Spleen (tissue), 11 donors: ENCODE measurements around the gene ST6GAL1. TPM values are rescaled to one million over a fixed set of nuclear protein-coding genes. Genes with fewer than 3 reads are reported as not detected.

Source experiments
- DNase-seq: peaks from one replicate; pipeline ENCODE4 v3.0.0-alpha.2; 2020
- H3K27ac ChIP-seq, 8 donors: fragments of 200-600 bp; sonication (generic) in 7 of 8; 1 replicate in 4 of 8; 2 replicates in 4 of 8; pipeline versions ENCODE4 v1.5.0 to v1.8.0; 2016 to 2021; ENCODE audit warnings: inconsistent platforms in 4 of 8, mild to moderate bottlenecking in 4 of 8, moderate library complexity in 1 of 8
- H3K27me3 ChIP-seq, 7 donors: fragments of 200-600 bp; sonication (generic) in 6 of 7; replicated peaks in 1 of 7; 1 replicate in 4 of 7; 2 replicates in 3 of 7; pipeline versions ENCODE4 v1.5.0 to v1.8.0; 2016 to 2021; ENCODE audit warnings: inconsistent platforms in 3 of 7, mild to moderate bottlenecking in 1 of 7
- H3K36me3 ChIP-seq, 6 donors: fragments of 200-600 bp; sonication (generic) in 5 of 6; 1 replicate in 4 of 6; 2 replicates in 2 of 6; pipeline versions ENCODE4 v1.5.0 to v1.8.0; 2016 to 2021; ENCODE audit warnings: inconsistent platforms in 2 of 6
- H3K4me1 ChIP-seq, 6 donors: fragments of 200-600 bp; sonication (generic) in 5 of 6; 1 replicate in 3 of 6; 2 replicates in 3 of 6; pipeline versions ENCODE4 v1.5.0 to v1.8.0; 2016 to 2021; ENCODE audit warnings: inconsistent platforms in 3 of 6
- H3K4me3 ChIP-seq, 8 donors: fragments of 200-600 bp; sonication (generic) in 7 of 8; 1 replicate in 4 of 8; 2 replicates in 4 of 8; pipeline versions ENCODE4 v1.5.0 to v1.8.0; 2016 to 2021; ENCODE audit warnings: inconsistent platforms in 4 of 8, mild to moderate bottlenecking in 4 of 8, moderate library complexity in 2 of 8
- H3K9me3 ChIP-seq, 8 donors: fragments of 200-600 bp; sonication (generic) in 7 of 8; 1 replicate in 4 of 8; 2 replicates in 4 of 8; pipeline versions ENCODE4 v1.5.0 to v1.8.0; 2016 to 2021; ENCODE audit warnings: inconsistent platforms in 4 of 8
- POLR2A ChIP-seq, 3 donors: fragments of 450-650 bp; IDR thresholded peaks; one replicate each; pipeline ENCODE4 v1.5.1; 2017; ENCODE audit warnings: antibody characterized with exemption in 3 of 3, mild to moderate bottlenecking in 1 of 3
- POLR2AphosphoS5 ChIP-seq, 3 donors: sonication (generic); formaldehyde crosslinking; IDR thresholded peaks; one replicate each; pipeline ENCODE4 v1.5.1; 2017; ENCODE audit warnings: antibody characterized with exemption in 3 of 3
- WGBS, 5 donors: extraction: QIAGEN DNeasy Blood & Tissue Kit in 3 of 5; methylation state at CpG; one replicate each; pipeline versions ENCODE4 v1.1.5 to v1.1.7; 2013 to 2018; 5-methylcytosine and 5-hydroxymethylcytosine counted together
- intact Hi-C: fragments of 100-400 bp; cut with DNase I; formaldehyde crosslinking; loops from one replicate; pipeline ENCODE4 v1.15.0; 2023; ENCODE audit warnings: low total_unique reads
- polyA plus RNA-seq, 3 donors: library from polyadenylated mRNA; stranded (reverse); fragments of 200-250 nt; gene quantifications; one replicate each; pipeline ENCODE4 v1.2.1, GENCODE V29; 2013
- total RNA-seq, 7 donors: library from RNA; depleted of rRNA in 3 of 7; stranded (reverse); fragments of >200 nt in 3 of 7; fragmentation: NEBNext Ultra II Directional in 4 of 7; extraction: Animal tissue kit (Norgen Biotek cat#: 25700) in 4 of 7; gene quantifications; one replicate each; pipeline versions ENCODE4 v1.1.0 to v1.2.1, GENCODE V29; 2016 to 2021
- TF ChIP-seq, protein P1 (sequence below), 11 experiments: fragments of 200-600 bp in 7 of 11; fragments of 450-650 bp in 4 of 11; sonication (generic) in 4 of 11; IDR thresholded peaks in 8 of 11; conservative IDR thresholded peaks in 3 of 11; 1 replicate in 7 of 11; 2 replicates in 4 of 11; pipeline versions ENCODE4 v1.4.0 to v1.8.0; 2016 to 2021; ENCODE audit warnings: antibody characterized with exemption in 11 of 11, inconsistent platforms in 4 of 11, mild to moderate bottlenecking in 1 of 11
- donor health status: healthy with polysubstance abuse.
- donor health status: DM: no; HTN: no; CAD: no; lungs with moderate emphysema.
- donor health status: DM: no; HTN: no; CAD: no.
- donor health status: Bipolar disorder and iron deficiency.
- donor health status: healthy.
- donor health status: DM: no; HTN: no; CAD: no.
- donor health status: DM: yes; HTN: yes; CAD: no.

The ST6GAL1 gene
- total and polyA plus RNA-seq, 10 donors, result 46.7 to 247 (median 187) TPM

DNA sequence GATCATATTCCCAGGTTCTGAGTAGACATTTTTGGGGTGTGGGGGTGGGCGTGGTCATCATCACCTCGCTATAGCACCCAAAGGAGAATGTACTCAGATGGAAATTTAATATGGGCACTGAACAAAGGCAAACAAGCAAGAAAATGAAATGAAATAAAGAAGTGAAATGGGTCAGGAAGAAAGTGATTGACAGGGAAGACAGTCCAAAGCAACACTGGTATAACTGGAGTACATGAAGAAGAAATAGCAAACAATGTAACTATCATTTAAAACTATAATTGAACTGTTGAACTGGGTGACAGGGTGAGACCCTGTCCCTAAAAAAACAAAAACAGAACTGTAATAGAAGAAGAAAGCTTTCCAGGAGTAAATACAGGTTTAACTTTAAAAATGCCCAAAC lies 184.2 kb downstream of the ST6GAL1 start:
- no peak overlapping the region for H3K4me3 ChIP-seq
- H3K36me3 ChIP-seq, result no peaks in the 10 kb centered on the region
- no peak for DNase-seq
- H3K27ac ChIP-seq, result no peak overlapping the region
- peaks cover 0 to 6% (median 2%) of the 10 kb centered on the region in 6 donors for H3K4me1 ChIP-seq
- H3K27me3 ChIP-seq, result no peaks in the 10 kb centered on the region
- no peak for TF ChIP-seq POLR2AphosphoS5 (IDR thresholded peaks at IDR 0.05)
- TF ChIP-seq POLR2A (IDR thresholded peaks at IDR 0.05), result no peak
- TF ChIP-seq, protein P1, sequence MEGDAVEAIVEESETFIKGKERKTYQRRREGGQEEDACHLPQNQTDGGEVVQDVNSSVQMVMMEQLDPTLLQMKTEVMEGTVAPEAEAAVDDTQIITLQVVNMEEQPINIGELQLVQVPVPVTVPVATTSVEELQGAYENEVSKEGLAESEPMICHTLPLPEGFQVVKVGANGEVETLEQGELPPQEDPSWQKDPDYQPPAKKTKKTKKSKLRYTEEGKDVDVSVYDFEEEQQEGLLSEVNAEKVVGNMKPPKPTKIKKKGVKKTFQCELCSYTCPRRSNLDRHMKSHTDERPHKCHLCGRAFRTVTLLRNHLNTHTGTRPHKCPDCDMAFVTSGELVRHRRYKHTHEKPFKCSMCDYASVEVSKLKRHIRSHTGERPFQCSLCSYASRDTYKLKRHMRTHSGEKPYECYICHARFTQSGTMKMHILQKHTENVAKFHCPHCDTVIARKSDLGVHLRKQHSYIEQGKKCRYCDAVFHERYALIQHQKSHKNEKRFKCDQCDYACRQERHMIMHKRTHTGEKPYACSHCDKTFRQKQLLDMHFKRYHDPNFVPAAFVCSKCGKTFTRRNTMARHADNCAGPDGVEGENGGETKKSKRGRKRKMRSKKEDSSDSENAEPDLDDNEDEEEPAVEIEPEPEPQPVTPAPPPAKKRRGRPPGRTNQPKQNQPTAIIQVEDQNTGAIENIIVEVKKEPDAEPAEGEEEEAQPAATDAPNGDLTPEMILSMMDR (IDR thresholded peaks at IDR 0.05 in 8 of 11, conservative IDR thresholded peaks at IDR 0.05 in 3 of 11), result no peak
- no peaks in the 10 kb centered on the region for H3K9me3 ChIP-seq
- intact Hi-C loops, result loop anchor here (5.0 kb wide), 1 partner anchor 53 kb away; no protein-coding TSS in a partner anchor
- WGBS, 5 donors, result 93 to 98% (median 95%) methylated on average over 2 of the region's 2 CpGs

DNA sequence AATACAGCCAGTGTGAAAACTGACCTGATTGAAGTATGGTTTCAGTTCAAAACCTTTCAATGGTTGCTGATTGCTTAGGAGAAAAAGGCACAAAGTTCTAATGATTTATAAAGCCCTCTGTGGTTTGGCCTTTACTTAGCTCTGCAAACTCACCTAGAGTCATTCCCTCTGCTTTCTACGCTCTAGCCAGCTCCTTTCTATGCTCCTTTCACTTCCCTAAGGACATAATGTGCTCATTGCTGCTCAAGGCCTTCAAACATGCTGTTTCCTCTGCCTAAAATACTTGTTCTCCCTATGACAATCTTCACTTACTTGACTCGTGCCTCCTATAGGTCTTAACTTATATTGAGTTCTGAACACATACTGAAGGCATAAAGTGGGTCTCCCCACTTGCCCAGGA lies 190.0 kb downstream of the ST6GAL1 start:
- peaks cover 0 to 4% (median 0%) of the 10 kb centered on the region in 6 donors for H3K4me1 ChIP-seq
- DNase-seq, result no peak
- 51 to 81% (median 72%) methylated on average over 2 of the region's 2 CpGs for WGBS, 5 donors
- TF ChIP-seq POLR2A (IDR thresholded peaks at IDR 0.05), result no peak
- TF ChIP-seq, protein P1 (IDR thresholded peaks at IDR 0.05 in 8 of 11, conservative IDR thresholded peaks at IDR 0.05 in 3 of 11), result no peak
- no peak for TF ChIP-seq POLR2AphosphoS5 (IDR thresholded peaks at IDR 0.05)
- no peak overlapping the region for H3K27ac ChIP-seq
- H3K4me3 ChIP-seq, result no peak overlapping the region
- H3K9me3 ChIP-seq, result no peaks in the 10 kb centered on the region
- intact Hi-C loops, result no loop called here
- no peaks in the 10 kb centered on the region for H3K27me3 ChIP-seq
- H3K36me3 ChIP-seq, result no peaks in the 10 kb centered on the region

DNA sequence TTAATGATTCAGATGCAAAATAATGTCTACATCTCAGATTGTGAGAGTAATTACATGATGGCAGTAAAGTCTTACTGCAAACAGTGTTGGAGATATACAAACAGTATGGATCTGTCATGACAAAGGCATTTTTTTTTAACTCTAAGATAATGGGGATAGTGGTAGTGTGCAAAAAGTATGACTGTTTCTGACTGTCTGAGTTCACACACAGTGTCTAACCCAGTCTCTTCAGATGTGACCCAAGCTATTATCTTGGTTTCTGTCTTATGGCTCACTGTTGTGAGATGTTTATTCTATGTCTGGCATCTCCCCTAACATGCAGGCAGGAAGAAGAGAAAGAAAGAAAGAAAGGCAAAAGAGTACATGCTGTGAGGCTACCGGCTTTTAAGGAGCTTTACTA lies 191.9 kb downstream of the ST6GAL1 start:
- H3K9me3 ChIP-seq, result peaks cover 0 to 3% (median 0%) of the 10 kb centered on the region in 8 donors
- intact Hi-C loops, result no loop called here
- H3K36me3 ChIP-seq, result no peaks in the 10 kb centered on the region
- H3K27ac ChIP-seq, result no peak overlapping the region
- H3K4me3 ChIP-seq, result no peak overlapping the region
- 94 to 100% (median 97%) methylated on average over 1 of the region's 1 CpG for WGBS, 5 donors
- DNase-seq, result no peak
- H3K27me3 ChIP-seq, result no peaks in the 10 kb centered on the region
- no peak for TF ChIP-seq POLR2AphosphoS5 (IDR thresholded peaks at IDR 0.05)
- TF ChIP-seq, protein P1 (IDR thresholded peaks at IDR 0.05 in 8 of 11, conservative IDR thresholded peaks at IDR 0.05 in 3 of 11), result no peak
- no peak for TF ChIP-seq POLR2A (IDR thresholded peaks at IDR 0.05)
- peaks cover 0 to 11% (median 2%) of the 10 kb centered on the region in 6 donors for H3K4me1 ChIP-seq

DNA sequence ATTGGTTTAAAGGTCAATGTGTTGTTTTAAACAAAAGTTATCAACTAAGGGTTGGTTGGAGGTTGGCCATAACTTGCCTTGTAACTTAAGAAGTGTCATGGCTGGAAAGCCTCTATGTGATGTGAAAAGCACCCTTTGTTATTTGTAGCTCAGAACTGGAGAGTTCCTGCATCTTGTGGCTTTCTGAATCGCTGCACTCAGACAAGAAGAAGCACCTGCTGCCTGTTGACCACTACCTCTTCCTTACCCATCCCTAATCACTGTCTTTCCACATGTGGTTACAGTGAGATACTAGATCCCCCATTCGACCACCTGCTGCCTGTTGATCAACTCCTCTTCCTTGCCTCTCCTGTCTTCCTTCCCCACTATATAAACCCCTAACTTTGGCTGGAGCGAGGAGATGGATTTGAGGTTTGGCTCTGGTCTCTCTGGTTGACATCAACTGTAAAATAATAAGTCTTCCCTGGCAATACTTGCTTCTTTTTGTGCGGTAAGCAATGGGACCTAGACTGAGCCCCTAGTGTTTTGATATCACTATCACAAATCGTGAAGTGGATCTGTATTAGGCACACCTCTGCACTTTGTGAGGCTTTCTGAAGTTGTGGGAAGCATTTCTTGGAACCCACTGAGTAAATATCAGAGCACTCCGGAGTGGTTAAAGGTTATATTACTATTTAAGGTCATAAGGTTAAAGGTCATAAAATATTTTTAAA lies 195.1 kb downstream of the ST6GAL1 start:
- DNase-seq, result no peak
- Histone ChIP-seq H3K27me3 (no peaks in the 10 kb centered on the region), H3K27ac (no peak overlapping the region), H3K9me3 (peaks cover 0 to 3% (median 0%) of the 10 kb centered on the region in 8 donors), H3K36me3 (no peaks in the 10 kb centered on the region), H3K4me1 (peaks cover 0 to 18% (median 8%) of the 10 kb centered on the region in 6 donors), H3K4me3 (no peak overlapping the region)
- intact Hi-C loops, result no loop called here
- WGBS, 5 donors, result 60 to 81% (median 71%) methylated on average over 6 of the region's 6 CpGs
- no peak for TF ChIP-seq POLR2A (IDR thresholded peaks at IDR 0.05)
- TF ChIP-seq, protein P1 (IDR thresholded peaks at IDR 0.05 in 8 of 11, conservative IDR thresholded peaks at IDR 0.05 in 3 of 11), result no peak
- TF ChIP-seq POLR2AphosphoS5 (IDR thresholded peaks at IDR 0.05), result no peak
